ENCODE data around the gene GLS2.
A peak's percentile ranks its signal among the peaks of the same experiment; 100 is the strongest.
"Not testable (repeated sequence)": the region's sequence is repeated elsewhere in the genome, so short reads cannot be mapped to it uniquely, and the experiment has no call there.

The GLS2 gene

GRCh38 chr12:56448860-56449621 lies 38.9 kb downstream of the GLS2 start, which contains the start of gene TIMELESS:
TSS of gene TIMELESS (minus strand) at chr12:56449426. CDS start at chr12:56434170, 15,256 bp downstream.
- peak; percentile 92 for DNase-seq (ENCODE audit: low spot score)

GRCh38 chr12:56443208-56443607 lies 44.8 kb downstream of the GLS2 start:
- DNase-seq (ENCODE audit: low spot score): not testable (repeated sequence)

GRCh38 chr12:56437430-56438176 lies 50.4 kb downstream of the GLS2 start:
- no peak for DNase-seq (ENCODE audit: low spot score)

- DNase-seq (ENCODE audit: low spot score): no peak
These were observed 53.1 kb downstream of the GLS2 start for GRCh38 chr12:56434828-56435227.

GRCh38 chr12:56431850-56432249 lies 56.1 kb downstream of the GLS2 start:
- DNase-seq (ENCODE audit: low spot score): no peak

GRCh38 chr12:56431288-56431687 lies 56.7 kb downstream of the GLS2 start:
- DNase-seq (ENCODE audit: low spot score): no peak

- DNase-seq (ENCODE audit: low spot score): no peak
These were observed 62.0 kb downstream of the GLS2 start for GRCh38 chr12:56425940-56426438.

- no peak for DNase-seq (ENCODE audit: low spot score)
These were observed 62.8 kb downstream of the GLS2 start for GRCh38 chr12:56425193-56425592.
